ENCODE data around the gene TFF3. TPM values are rescaled to one million over a fixed set of nuclear protein-coding genes. Genes with fewer than 3 reads are reported as not detected.

TFF3 gene
- polyA plus RNA-seq, 1 donor from 2014 or later, result not detected

GRCh38 chr21:42358261-42358660 lies 43.1 kb upstream of the TFF3 start:
- Histone ChIP-seq H3K4me2 (ENCODE audit: low read length) (no peak overlapping the region), H3K4me3 (ENCODE audit: low read length) (no peak overlapping the region), H3K9me2 (ENCODE audit: insufficient read depth, low read length) (no peaks in the 10 kb centered on the region), H3K27ac (ENCODE audit: low read length) (no peak overlapping the region), H3K9ac (ENCODE audit: low read length) (no peak overlapping the region), H2AFZ (ENCODE audit: low read depth, low read length) (no peak overlapping the region), H3K27me3 (ENCODE audit: insufficient read depth, low read depth, low read length) (no peaks in the 10 kb centered on the region), H3K79me2 (replicated peaks; ENCODE audit: insufficient read depth, low read length) (no peaks in the 10 kb centered on the region), H3K36me3 (ENCODE audit: insufficient read depth, low read length) (no peaks in the 10 kb centered on the region), H3F3A (ENCODE audit: insufficient read depth, low read length, poor library complexity, severe bottlenecking) (no peaks in the 10 kb centered on the region), H3K9me3 (ENCODE audit: low read length) (no peaks in the 10 kb centered on the region), H4K20me1 (ENCODE audit: insufficient read depth) (no peaks in the 10 kb centered on the region)
- no peak for TF ChIP-seq SMC3 (conservative IDR thresholded peaks at IDR 0.05; ENCODE audit: poor library complexity)
- no peak for TF ChIP-seq EP300 (conservative IDR thresholded peaks at IDR 0.05; ENCODE audit: poor library complexity, severe bottlenecking)
- no peak for TF ChIP-seq TAF1 (IDR thresholded peaks at IDR 0.05; ENCODE audit: low read depth)
- no peak for TF ChIP-seq REST (IDR thresholded peaks at IDR 0.05; ENCODE audit: borderline replicate concordance)
- no peak for TF ChIP-seq EZH2 (IDR thresholded peaks at IDR 0.05; ENCODE audit: borderline replicate concordance, insufficient read depth, low read length, poor library complexity, severe bottlenecking)
- no peak for TF ChIP-seq MXI1 (conservative IDR thresholded peaks at IDR 0.05; ENCODE audit: poor library complexity, severe bottlenecking)
- TF ChIP-seq, protein P1, sequence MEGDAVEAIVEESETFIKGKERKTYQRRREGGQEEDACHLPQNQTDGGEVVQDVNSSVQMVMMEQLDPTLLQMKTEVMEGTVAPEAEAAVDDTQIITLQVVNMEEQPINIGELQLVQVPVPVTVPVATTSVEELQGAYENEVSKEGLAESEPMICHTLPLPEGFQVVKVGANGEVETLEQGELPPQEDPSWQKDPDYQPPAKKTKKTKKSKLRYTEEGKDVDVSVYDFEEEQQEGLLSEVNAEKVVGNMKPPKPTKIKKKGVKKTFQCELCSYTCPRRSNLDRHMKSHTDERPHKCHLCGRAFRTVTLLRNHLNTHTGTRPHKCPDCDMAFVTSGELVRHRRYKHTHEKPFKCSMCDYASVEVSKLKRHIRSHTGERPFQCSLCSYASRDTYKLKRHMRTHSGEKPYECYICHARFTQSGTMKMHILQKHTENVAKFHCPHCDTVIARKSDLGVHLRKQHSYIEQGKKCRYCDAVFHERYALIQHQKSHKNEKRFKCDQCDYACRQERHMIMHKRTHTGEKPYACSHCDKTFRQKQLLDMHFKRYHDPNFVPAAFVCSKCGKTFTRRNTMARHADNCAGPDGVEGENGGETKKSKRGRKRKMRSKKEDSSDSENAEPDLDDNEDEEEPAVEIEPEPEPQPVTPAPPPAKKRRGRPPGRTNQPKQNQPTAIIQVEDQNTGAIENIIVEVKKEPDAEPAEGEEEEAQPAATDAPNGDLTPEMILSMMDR (IDR thresholded peaks at IDR 0.05; ENCODE audit: poor library complexity, severe bottlenecking), result no peak
- no peak for TF ChIP-seq POLR2AphosphoS5 (IDR thresholded peaks at IDR 0.05)
- no peak for TF ChIP-seq RAD21 (conservative IDR thresholded peaks at IDR 0.05)

GRCh38 chr21:42357307-42357706 lies 42.1 kb upstream of the TFF3 start:
- no peaks in the 10 kb centered on the region for H4K20me1 ChIP-seq (ENCODE audit: insufficient read depth)
- no peaks in the 10 kb centered on the region for H3K79me2 ChIP-seq (replicated peaks; ENCODE audit: insufficient read depth, low read length)
- H3K4me2 ChIP-seq (ENCODE audit: low read length), result no peak overlapping the region
- no peaks in the 10 kb centered on the region for H3K9me2 ChIP-seq (ENCODE audit: insufficient read depth, low read length)
- TF ChIP-seq SMC3 (conservative IDR thresholded peaks at IDR 0.05; ENCODE audit: poor library complexity) (no peak), MXI1 (conservative IDR thresholded peaks at IDR 0.05; ENCODE audit: poor library complexity, severe bottlenecking) (no peak), EZH2 (IDR thresholded peaks at IDR 0.05; ENCODE audit: borderline replicate concordance, insufficient read depth, low read length, poor library complexity, severe bottlenecking) (no peak), POLR2AphosphoS5 (IDR thresholded peaks at IDR 0.05) (no peak), TAF1 (IDR thresholded peaks at IDR 0.05; ENCODE audit: low read depth) (no peak), RAD21 (conservative IDR thresholded peaks at IDR 0.05) (no peak), EP300 (conservative IDR thresholded peaks at IDR 0.05; ENCODE audit: poor library complexity, severe bottlenecking) (no peak), REST (IDR thresholded peaks at IDR 0.05; ENCODE audit: borderline replicate concordance) (no peak)
- TF ChIP-seq, protein P1 (IDR thresholded peaks at IDR 0.05; ENCODE audit: poor library complexity, severe bottlenecking), result no peak
- no peaks in the 10 kb centered on the region for H3K36me3 ChIP-seq (ENCODE audit: insufficient read depth, low read length)
- H2AFZ ChIP-seq (ENCODE audit: low read depth, low read length), result no peak overlapping the region
- H3K27ac ChIP-seq (ENCODE audit: low read length), result no peak overlapping the region
- H3F3A ChIP-seq (ENCODE audit: insufficient read depth, low read length, poor library complexity, severe bottlenecking), result no peaks in the 10 kb centered on the region
- H3K9me3 ChIP-seq (ENCODE audit: low read length), result no peaks in the 10 kb centered on the region
- H3K27me3 ChIP-seq (ENCODE audit: insufficient read depth, low read depth, low read length), result no peaks in the 10 kb centered on the region
- H3K9ac ChIP-seq (ENCODE audit: low read length), result no peak overlapping the region
- H3K4me3 ChIP-seq (ENCODE audit: low read length), result no peak overlapping the region

Measured in neural cell (in vitro differentiated cells).